Stimulated activated CD4-positive, alpha-beta T cell treated with anti-CD3 and anti-CD28 coated beads, Interleukin-2, amount 100 ng/mL, for 4 hours (primary cell): ENCODE data around the gene DNAJA3.

Source experiments
- DNase-seq: peaks from one replicate; pipeline ENCODE4 v3.0.0-alpha.2; 2020; ENCODE audit warnings: low read depth

DNAJA3 gene

GRCh38 chr16:4475880-4476788, 50.5 kb downstream of the DNAJA3 start, which contains the start of gene HMOX2:
HMOX2 (plus strand) TSS chr16:4476398; CDS start chr16:4505525, 29,127 bp downstream.
- peak; percentile 91 for DNase-seq

GRCh38 chr16:4477966-4478365, 52.3 kb downstream of the DNAJA3 start:
- DNase-seq, result no peak

DNA sequence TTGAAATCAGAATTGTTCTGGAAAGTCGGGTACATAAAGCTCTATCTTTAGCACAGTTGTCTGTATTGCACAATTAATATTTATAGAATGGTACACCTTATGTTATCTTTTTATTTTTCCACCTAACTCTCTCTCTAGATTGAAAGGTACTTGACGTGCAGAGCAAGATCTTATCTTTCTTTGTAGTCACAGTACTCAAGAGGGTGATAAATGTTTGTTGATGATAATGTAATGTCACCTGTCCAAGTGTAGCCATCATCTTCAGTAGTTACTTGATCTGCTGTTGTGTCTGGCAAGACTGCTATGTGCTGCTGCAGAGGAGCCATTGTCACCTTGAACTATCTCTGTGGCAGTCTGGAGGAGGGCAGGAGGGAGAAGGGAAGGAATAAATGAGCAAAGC, 55.9 kb downstream of the DNAJA3 start:
- no peak for DNase-seq

GRCh38 chr16:4481963-4482362, 56.3 kb downstream of the DNAJA3 start:
- no peak for DNase-seq

GRCh38 chr16:4486126-4486893, 60.6 kb downstream of the DNAJA3 start:
- DNase-seq, result no peak

DNA sequence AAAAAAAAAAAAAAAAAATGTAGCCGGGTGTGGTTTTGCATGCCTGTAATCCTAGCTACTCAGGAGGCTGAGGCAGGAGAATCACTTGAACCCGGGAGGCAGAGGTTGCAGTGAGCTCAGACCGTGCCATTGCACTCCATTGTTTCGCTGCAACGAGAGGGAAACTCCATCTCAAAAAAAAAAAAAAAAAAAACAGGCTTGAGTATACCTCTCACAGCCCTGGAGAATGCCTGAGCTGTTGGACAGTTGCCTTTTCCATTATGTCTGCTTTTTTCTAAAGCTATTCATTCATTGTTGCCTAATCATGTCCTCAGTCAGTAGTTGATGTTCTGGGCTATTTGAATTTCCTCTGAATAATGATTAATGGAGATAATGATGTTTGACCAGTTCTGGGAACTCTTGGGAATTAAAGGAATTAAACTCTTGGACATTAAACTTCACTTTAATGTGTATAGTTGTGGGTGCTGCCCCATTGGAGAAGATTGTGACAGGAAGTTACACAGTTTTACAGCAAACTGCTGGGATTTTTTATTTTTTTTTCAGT, 62.4 kb downstream of the DNAJA3 start:
- DNase-seq, result no peak

GRCh38 chr16:4488499-4488967, 62.9 kb downstream of the DNAJA3 start:
- DNase-seq, result no peak

DNA sequence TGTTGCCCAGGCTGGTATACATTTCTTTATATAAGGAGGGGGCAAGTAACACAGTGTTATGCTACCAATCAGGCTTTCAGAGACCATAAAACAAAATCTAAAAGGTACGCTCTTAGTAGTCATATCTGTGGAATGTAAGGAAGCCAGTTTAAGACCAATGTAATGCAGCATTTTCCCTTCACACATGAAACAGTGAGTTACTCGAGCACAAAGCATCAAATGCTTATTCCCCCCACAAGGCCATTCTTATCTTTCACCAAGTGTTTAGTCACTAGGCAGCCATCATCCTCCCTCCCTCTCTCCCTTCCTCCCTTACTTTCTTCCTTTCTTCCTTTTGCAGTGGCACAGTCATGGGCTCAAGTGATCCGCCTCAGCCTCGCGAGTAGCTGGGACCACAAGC, 63.4 kb downstream of the DNAJA3 start:
- no peak for DNase-seq

DNA sequence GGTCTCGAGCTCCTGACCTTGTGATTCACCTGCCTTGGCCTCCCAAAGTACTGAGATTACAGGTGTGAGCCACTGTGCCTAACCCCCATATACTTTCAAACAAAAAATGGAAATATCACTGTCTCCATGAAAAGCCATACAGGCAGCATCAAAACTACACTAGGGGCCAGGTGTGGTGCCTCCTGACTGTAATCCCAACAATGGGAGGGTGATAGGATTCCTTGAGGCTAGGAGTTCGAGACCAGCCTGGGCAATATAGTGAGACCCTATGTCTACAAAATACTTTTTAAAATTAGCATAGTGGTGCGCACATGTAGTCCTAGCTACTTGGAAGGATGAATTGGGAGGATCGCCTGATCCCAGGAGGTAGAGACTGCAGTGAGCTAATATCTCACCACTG, 66.2 kb downstream of the DNAJA3 start:
- DNase-seq, result no peak

DNA sequence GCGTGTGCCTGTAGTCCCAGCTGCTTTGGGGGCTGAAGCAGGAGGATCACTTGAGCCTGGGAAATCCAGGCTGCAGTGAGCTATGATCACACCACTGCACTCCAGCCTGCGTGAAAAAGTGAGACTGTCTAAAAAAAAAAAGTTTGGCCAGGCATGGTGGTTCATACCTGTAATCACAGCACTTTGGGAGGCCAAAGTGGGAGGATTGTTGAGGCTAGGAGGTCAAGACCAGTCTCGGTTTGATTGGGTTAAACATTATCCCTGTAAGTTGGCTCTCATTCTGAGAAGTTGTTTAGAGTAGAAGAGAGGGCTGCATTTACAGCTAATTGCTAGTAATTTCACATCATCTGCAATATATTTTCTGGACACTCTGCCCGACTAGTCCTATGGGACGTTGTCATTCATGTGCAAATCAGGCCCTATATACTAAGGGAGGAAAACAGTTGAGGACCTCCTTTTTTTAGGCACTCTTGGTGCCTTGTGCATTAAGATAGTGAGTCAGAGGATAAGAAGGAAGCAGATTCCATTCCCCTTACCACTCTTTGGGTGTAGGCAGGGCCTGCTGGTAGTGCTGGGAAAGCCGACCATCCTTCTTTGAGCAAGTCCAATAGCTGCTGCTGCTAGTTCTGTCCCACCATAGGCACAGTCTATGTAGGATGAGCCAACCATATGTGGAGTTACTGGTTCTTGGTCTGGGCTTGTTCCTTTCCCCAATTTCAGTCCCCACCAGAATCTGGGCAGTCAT, 69.2 kb downstream of the DNAJA3 start:
- DNase-seq, result no peak

GRCh38 chr16:4495766-4496165, 70.1 kb downstream of the DNAJA3 start:
- DNase-seq, result no peak

GRCh38 chr16:4496305-4496704, 70.6 kb downstream of the DNAJA3 start:
- DNase-seq, result no peak

DNA sequence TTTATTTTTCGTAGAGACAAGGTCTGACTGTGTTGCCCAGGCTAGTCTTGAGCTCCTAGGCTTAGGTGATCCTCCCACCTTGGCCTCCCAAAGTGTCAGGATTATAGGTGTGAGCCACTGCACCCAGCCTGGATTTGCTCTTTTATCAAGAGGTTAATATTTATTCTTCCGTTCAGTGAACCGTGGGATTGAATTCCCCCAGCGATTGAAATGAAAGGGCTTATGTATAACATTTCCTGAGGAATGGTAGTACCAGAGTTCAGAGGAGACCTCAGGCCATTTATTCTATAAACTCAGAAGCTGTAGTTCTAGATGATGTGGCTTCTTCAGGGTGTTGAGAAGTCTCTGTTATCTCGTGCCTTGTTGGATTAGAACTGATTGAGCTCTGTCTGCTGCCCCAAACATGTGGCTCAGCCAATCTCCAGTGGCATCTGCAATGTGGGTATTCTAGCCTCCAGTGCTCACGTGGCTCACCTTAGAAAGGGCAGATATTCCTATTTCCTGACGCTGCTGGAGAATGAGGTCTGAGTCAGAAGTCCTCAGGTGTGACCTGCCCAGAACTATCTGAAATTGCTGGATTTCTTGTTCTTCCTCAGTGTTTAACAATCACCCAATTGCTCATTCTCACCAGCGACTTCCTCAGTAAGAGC, 73.0 kb downstream of the DNAJA3 start:
- DNase-seq, result no peak

GRCh38 chr16:4499196-4499555, 73.5 kb downstream of the DNAJA3 start:
- DNase-seq, result no peak

DNA sequence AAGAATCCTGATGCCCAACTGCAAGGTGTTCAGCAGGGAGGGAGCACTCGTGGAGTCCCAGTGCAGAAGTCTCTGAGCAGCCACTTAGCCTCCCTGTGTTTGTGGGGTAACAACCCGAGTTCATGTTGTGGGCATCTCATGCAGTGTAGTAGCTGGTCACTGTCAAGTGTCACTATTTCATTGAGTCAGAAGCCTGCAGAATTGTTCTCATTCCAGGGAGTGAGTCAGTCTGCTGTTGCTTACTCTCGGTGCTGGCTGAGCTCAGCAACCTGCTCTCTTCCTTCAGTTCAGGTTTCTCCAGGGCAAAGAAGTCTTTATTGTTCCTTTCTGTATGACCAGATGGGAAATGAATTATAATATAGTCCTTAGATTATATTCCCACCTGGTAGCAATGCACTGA, 74.6 kb downstream of the DNAJA3 start:
- no peak for DNase-seq

DNA sequence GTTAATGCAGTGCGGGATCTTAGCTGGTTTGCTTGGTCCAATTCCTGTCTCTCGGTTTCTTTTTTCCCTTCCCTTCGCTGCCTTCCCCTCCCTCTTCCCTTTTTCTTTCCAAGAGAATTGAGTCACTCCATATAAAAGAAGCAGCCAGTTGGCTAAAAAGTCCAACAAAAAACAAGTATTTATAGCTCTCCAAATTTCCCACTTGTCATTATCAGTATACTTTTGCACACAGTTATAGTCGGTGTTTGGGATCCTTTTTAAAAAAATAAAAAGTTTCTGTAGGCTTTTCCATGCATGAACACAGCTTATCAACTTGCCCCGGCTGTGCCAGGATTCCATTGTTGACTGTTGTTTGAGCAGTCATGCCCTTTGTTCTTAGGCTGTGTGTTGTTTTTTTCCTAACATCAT, 75.4 kb downstream of the DNAJA3 start:
- no peak for DNase-seq

GRCh38 chr16:4505356-4506147, 79.9 kb downstream of the DNAJA3 start:
- DNase-seq, result peak; percentile 61
